DMS153 treated with DMSO at 0.1 percent for 48 hours (cell line): ENCODE measurements around the gene POTEF.
"Not testable (repeated sequence)": the region's sequence is repeated elsewhere in the genome, so short reads cannot be mapped to it uniquely, and the experiment has no call there.

ENCODE experiments used
- DNase-seq: peaks from one replicate; lab custom pipeline; 2025; ENCODE audit not compliant: unreplicated experiment; lab: John Stamatoyannopoulos, UW

POTEF gene

DNA sequence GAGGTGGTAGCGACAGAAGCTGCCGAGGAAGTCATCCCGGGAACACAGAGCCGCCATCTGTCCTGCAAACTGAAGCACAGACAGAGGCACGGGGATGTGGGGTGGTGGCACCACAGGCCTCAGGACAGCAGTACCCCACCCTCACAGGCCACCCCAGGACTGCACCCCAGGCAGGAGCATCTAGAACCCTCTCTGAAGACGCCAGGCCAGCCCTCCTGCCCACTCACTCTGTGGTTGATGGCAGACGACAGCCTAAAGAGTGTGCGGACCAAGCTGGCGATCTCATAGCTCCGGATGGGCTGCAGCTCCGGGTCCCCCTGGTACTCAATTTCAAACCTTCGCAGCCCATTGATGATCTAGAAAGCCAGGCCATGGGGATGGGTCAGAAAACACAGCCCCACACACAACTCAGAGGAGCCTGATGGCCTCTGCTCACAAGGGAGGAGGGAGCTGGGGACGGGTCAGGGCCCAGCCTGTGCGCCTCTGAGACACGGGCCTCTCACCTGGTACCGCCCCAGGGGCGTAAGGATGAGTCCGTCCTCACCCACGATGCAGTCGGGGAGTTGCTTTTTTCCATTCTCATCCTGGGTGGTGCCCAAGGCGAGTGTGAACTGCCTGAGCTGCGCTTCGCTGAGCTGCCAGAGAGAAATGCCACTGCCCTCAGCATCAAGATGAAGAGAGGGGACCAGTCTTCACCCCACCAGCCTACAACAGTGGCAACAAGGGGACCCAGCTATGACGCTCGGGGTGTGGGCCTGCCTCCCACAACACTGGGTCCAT is 24.0 kb upstream of the POTEF start:
- DNase-seq = no peak

DNA sequence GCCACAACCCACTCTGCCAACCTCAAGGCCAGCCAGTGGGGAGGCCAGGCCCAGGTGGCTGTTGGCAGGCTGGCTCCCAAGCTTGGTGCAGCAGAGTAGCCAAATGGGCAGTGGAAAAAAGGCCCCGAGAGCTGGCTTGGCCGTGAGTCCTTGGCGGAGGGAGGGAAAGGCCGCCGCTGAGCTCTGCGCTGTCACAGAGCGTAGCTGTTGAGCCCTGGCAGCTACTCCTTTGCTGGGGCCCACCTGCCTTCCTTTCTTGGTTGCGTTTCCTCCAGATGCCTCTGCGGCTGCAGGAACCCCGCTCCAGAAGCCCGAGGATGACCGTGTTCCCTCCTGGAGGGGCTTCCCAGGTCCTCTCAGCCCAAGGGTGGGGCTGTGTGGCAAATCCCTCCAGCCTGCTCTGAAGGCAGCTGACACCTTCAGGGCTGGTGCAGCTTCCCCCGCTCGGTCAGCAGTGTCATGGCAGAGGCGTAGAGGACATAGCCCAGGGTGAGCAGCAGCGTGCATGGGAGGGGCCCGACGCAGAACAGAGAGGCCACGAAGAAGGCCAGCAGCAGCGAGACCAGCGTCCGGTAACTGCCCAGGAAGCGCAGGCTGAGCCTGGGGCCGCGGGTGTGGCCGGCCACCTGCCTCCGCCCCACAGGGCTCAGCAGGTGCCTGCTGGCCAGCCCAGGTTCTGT is 23.3 kb upstream of the POTEF start:
- not testable (repeated sequence) for DNase-seq

DNA sequence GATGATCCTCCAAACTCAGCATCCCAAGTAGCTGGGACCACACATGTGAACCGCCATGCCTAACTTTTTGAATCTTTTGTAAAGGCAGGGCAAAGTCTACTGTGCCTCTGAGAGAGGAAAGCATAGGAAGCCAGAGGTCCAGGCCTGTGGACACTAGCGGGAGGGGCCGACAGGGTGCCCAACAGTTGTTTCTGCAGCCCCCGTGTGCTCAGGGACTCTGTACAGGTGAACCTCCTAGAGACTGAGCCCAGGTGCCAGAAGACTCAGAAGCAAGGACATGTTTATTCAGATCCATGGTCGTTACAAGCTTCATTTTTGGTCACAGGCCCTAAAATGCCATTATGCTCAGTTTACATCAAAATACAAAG is 22.1 kb upstream of the POTEF start:
- DNase-seq = not testable (repeated sequence)

DNA sequence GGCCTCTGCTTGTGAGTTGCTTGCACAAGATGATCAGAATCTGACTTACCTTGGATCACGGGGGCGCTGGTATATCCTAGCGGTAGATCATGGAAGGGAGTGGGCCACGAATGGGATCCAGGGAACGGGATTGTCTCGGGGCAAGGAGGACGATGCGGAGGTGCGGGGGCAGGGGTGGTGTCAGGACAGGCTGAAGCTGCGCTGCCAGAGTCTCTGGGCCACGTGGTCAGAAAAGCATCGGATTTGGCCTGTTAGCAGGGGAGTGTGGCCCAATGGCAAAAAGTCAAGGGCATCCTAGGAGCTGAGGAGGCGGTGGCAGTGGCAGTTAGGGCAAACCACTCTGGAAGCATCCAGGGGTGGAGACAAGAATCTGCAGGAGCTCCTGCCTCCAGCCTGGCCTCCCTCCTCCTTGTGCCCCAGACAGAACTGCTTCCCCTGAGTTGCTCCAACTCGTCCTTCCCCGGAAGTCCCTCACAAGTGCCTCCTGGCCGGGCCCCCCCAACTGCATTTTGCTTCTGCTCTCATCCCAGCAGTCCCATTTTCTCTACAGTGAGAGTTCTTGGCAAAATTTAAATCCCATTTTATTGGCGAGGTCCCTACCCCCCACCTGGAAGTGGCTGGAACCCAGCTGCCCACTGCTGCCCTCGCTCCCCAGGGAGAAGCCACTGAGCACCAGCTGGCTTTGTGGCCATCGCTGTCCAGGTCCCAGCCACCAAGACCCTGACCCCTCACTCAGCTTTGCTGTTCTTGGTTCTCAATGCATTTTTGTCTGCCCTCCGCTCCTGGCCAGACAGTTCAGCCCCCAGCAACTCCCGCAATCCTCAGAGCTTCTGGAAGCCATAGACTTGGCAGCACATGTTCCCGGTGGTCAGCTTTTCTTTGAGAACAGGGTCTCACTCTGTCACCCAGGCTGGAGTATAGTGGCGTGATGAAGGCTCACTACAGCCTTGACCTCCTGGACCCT is 21.4 kb upstream of the POTEF start:
- DNase-seq = no peak

DNA sequence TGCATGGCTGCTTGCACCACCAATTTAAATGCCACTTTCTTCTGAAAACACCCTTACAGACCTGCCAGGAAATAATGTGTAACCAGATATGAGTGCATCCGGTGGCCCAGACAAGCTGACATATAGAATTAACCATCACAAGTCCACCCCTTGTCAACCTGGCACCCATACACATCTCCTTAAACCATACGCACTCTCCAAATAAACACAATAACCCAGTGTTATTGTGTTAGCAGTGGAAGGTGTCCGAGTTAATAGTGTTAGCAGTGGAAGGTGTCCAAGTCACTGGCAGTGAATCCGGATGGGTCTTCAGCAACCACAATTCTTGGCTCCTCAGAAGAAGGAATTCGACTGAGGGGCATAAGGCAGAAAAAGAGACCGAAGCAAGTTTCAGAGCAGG is 19.5 kb upstream of the POTEF start:
- peak; percentile 63 for DNase-seq

DNA sequence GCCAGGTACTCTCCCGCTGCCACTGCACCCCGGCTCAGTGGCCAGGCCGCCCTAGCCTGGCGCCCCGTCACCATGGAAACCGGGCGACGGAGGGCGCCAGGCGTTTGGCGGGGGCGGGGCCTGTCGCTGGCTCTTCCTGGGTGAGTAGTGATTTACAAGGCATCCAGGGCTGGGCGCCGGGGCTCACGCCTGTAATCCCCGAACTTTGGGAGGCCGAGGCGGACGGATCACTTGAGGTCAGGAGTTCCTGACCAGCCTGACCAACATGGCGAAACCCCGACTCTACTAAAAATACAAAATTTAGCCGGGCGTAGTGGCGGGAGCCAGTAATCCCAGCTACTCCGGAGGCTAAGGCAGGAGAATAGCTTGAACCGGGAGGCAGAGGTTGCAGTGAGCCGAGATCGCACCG is 16.0 kb upstream of the POTEF start, which contains the start of gene CCDC74B:
Gene CCDC74B (minus strand): TSS at position 107 of the 409 bp plus-strand sequence. CDS start 116 bp downstream, outside the sequence.
- DNase-seq = peak; percentile 7

DNA sequence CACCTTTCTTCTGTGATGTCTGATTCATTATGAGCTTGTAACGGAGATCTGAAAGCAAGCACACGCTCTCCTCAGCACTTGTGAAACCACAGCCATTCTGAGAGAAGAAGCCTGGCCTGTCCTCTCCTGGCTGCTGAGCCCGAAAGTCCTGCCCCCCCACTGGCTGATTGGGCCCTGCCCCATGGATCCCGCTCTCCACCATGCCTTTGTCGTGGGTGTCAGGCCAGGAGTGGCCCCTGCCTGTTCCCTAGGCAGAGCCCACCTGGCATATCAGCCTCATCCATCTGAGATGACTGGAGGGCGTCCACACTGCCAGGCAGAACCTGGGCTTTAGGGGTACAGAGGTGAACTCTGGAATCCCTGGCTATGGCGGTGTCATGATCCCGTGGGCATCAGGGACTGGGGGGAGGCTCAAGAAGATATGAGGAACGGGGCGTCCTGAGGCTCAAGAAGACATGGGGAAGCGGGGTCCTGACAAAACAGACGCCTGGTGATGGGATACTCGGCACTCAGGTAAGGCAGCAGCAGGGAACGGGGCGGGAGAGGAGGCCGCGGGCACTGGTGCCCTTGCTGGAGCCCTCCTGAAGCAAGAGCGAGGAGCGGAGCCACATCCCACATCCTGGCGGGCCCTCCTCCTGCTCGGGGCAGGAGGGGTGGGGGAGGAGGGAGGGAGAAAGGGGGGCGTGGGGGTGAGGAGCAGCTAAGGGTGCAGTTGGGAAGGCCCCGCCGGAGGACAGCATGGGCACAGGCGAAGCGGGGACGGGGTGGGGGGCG is 14.4 kb upstream of the POTEF start:
- not testable (repeated sequence) for DNase-seq

DNA sequence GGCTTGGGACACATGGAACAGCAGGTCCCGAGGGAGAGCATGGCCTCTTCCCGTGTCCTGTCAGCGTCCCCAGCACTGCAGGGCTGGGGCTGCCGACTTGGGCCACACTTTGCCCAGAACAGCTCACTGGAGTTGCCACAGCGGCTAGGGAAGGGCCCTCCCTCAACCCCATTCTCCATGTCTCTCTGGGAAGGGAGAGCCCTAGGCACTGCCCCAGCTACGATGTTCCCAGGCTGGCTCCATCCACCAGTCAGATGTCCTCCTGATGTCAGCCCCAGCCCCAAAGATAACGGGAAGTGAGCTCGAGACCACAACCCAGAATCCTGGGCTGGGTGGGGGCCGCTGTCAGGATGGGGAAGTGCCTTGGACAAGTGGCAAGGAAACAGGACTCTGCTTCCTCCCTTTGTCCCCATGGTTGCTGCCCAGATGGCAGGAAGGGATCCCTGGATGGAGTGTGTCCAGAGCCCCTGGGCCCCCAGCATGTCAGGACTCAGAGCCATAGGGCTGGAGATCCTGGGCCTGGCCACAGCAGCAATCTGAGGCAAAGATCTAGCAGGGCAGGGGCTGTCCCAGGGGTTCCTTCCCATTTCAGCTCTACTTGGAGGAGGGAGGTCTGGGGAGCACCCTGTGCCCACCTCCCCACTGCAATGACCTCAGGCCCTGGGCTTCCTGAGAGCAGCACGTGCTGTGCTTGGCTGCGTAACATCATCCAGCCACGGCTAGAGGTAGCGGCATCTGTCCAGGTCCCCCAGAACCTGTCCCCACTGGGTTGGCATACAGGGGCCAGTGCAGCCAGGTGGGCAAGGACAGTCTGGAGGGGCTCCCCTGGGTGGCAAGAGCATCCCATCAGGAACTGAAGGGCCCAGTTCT is 13.6 kb upstream of the POTEF start:
- not testable (repeated sequence) for DNase-seq

DNA sequence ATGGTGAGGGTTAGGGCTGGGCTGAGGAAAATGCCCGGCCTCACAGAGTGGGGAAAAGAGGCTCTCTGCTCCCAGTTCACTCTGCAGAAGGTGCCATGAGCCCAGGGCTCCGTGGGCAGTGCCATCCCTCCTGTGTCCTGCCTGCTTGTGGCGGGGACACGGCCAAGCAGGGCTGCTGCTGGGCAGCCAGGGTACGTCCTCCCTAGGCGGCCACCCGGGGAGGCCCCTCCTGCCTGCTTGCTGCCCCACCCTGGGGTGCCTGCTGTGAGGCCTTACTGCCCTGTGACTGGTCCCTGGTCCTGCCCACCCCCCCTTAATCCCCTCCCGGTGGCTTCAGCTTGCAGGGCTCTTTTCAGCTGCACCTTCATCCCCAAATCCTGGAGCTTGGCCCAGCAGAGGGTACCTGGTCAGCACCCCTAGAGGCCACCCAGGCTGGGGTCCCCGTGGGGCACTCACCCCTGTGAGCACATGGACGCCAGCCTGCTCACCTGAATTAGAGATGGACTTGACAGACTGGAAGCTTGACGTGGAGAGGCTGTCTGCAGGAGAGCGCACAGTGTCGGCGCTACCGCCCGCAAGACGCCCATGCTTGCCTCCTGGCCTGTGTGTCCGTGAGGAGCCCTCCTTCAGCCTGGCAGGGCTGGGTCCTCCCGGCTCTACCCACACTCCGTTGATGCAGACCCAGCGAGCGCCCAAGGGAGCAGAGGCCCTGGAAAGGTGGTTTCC is 12.8 kb upstream of the POTEF start:
- not testable (repeated sequence) for DNase-seq

DNA sequence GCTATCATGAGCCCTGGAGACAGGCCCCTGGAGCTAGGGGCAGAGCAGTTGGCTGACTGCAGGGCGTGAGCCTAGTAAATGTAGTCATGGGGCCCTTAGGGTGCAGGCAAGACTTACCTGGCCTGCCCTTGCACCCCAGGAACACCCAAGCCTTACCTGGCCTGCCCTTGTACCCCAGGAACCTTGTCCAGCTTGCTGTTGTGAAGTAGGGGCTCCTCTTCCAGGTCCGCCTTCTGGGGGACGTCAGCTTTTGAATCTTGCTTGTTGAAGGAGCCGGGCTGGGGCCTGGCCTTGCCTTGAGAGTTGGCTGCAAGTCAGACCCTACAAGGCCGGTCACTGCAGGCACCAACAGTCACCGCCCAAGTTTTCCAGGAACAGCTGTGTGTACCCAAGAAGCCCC is 12.0 kb upstream of the POTEF start:
- not testable (repeated sequence) for DNase-seq

DNA sequence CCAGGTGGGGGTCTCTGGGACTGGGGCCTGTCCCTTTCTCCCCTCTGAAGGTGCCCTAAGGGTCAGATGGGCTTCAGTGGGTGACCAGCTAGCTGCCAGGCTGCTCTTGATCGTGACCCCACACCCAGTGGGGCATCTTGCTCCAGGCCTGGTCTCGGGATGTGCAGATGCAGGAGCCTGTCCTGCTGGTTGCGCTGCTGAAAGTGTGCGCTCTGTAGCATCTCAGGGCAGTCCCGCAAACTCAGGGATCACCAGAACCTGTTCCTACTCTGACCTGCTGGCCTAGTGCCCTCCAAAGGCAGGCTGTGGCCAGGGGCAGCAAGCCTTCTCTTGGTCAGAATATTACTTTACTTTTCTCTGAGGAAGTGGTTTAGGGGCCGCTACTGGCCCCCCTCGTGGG is 11.5 kb upstream of the POTEF start:
- DNase-seq = not testable (repeated sequence)

DNA sequence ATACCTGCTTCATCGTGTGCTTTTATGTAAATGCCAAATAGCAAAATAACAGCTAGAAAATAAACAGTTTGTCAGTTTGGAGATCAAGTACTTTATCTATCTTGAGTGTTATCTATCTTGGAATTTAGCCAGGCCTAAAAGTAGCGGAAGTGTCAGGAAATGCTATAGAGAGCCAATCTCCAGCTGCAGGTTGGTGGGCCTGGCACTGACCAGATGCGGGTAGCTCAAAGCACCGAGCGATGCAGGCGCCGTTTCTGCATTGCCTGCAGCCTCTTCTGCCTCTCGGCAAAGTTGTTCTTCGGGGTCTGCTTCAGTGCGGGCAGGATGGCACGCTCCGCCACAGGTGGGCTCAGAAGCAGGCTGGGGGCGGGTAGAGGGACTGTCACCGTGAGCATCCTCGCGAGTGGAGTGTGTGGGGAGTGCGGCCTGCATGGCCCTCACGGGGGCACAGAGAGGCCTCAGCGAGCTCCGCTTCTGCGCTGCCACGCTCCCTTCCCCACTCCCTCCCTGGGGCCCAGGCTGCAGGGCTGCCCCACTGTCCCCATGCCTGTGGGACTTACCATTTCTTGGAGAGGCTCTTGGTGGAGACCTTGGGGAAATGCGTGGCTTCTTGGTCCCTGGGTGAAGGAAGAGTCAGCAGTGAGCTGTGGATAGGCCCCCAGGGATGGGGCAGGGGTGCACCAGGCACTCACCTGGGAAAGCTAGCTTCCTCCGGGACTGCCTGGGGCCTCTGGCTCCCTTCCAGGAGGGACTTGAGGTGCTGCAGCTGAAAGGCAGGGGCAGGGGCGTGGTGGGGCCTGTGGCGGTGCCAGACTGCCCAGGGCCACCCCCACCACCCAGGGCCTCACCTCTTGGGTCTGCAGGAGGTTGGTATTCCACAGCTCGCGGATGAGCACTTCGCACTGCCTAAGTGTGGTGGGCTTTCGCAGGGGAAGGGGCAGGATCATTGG is 10.6 kb upstream of the POTEF start:
- not testable (repeated sequence) for DNase-seq

DNA sequence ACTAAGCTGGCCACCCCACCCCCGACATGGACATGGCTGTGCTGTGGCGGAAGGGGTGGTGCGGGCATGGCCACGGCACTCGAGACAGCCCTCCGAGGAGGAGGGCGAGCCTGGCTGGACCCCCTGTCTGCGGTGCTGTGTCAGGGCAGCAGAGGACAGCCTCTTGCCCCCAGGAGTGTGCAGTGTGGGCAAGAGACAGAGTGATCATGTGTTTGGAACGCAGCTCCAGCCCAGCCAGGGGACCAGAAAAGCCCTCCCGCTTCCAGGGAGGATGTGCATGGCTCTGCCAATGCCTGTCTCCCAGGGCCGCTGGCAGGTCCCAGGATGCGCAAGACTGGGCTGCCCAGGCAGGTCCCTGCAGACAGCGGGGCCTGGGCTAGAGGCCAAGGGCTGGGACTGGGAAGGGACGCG is 9.8 kb upstream of the POTEF start:
- not testable (repeated sequence) for DNase-seq

DNA sequence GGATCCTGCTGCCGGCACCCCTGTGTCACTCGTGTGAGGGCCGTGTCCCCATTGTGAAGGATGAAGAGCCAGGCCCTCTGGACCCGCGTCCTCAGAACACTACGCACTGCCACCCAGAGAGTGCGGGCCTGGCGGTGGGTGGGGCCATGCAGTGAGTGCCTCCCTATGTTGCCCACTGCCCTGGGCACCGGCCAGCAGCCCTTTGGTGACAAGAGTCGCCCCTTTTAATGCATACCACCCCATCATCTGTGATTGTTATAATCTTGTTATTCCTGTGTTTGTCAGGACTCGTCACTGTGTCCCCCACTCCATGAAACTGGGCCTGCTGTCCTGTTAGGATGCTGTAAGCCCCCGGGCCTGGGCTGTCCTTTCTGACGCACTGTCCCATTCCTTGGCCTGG is 9.3 kb upstream of the POTEF start:
- DNase-seq = not testable (repeated sequence)

DNA sequence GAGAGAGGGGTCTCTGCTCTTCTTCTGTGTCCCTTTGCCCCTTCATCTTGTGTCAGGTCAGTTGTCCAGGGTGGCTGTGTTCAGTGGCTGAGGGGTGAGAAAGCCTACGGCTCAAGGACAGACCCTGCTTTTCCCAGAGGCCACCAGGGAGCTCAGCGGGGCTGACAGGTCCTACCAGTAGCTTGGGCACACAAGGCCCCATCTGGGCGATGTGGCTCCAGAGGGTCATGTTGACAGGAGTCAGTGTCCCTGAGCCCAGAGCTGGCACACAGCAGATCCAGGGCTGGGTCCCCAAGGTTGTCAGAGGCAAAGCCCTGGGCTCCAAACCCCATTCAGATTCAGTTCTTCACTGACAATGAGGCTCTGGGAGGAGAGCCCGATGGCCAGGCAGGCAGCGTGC is 8.1 kb upstream of the POTEF start:
- DNase-seq = not testable (repeated sequence)

DNA sequence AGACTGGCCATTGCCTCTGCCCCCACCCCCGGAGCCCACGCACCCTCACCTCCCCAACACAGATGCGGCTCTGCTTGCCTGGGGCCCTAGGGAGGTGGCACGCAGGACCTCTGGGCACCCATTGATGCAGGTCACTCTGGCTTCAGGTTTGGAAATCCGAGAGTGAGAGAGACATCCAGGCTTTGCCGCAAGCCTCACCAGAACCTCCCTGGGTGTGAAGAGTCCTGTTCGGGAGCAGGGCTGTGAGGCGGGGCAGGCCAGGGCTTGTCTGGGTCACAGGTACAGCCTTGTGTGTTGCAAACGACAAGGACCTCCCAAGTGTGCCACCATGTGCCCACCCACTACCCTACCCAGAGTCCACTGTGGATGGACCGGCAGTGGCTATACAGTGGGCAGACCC is 7.5 kb upstream of the POTEF start:
- not testable (repeated sequence) for DNase-seq

DNA sequence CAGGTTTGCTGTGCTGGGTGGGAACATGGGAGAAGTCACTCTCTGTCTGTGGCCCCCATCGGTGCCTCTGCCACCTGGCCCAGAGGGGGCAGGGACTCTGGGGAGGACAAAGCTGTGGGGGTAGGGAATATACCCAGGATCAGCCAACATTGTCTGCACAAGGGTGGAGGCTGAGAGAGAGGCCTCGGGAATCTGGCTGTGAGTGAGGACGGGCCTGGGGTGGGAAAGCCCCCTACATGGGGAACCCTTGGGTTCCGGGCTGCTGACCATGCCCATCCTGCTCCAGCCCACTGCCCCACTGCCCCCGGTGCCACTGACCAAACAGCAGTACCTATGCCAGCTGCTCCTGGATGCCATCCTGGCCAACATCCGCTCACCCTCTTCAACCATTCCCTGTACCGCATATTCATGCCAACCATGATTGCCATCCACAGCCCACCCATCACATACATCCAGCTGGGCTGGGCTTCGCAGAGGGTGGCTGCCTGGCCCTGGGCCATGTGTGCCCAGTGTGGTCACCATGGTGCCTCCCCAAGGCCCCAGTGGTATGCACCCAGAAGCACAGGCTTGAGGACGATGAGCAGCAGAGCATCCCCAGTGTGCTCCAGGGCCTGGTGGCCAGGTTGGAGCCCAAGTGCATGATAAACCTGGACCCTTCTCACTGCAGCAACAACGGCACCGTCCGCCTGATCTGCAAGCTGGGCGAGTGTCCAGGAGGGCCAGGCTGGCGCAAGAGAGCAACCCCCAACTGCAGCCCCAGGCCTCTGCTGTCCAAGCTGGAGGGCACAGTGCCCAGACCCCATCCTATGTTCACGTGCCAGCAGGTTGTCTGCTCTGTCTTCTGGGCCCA is 6.9 kb upstream of the POTEF start:
- no peak for DNase-seq
